A204.1 (cell line): ENCODE data around the gene MCU.

Experiments used
- FAIRE-seq: peaks from 2 replicates; lab custom pipeline; 2012; peaks lifted over from hg19 to GRCh38; lab: Jason Lieb, UNC

Gene MCU

GRCh38 chr10:72808001-72808400 lies 116.1 kb downstream of the MCU start:
- no peak for FAIRE-seq

GRCh38 chr10:72809006-72809405 lies 117.1 kb downstream of the MCU start:
- FAIRE-seq, result no peak

GRCh38 chr10:72810976-72811375 lies 119.0 kb downstream of the MCU start:
- FAIRE-seq, result no peak

- FAIRE-seq, result no peak
These were observed 120.4 kb downstream of the MCU start for GRCh38 chr10:72812415-72812752.

GRCh38 chr10:72812753-72813430 lies 120.9 kb downstream of the MCU start:
- no peak for FAIRE-seq

- no peak for FAIRE-seq
These were observed 122.3 kb downstream of the MCU start for GRCh38 chr10:72814099-72814790.

GRCh38 chr10:72816565-72816964 lies 124.6 kb downstream of the MCU start:
- FAIRE-seq, result no peak

- FAIRE-seq, result no peak
These were observed 126.1 kb downstream of the MCU start for GRCh38 chr10:72818076-72818475.

GRCh38 chr10:72819053-72819452 lies 127.1 kb downstream of the MCU start:
- FAIRE-seq, result no peak

- FAIRE-seq, result no peak
These were observed 129.7 kb downstream of the MCU start for GRCh38 chr10:72821606-72822005.

GRCh38 chr10:72822342-72822986 lies 130.5 kb downstream of the MCU start:
- FAIRE-seq, result no peak

GRCh38 chr10:72825163-72825562 lies 133.2 kb downstream of the MCU start:
- no peak for FAIRE-seq

GRCh38 chr10:72826346-72826745 lies 134.4 kb downstream of the MCU start:
- no peak for FAIRE-seq

- FAIRE-seq, result no peak
These were observed 136.4 kb downstream of the MCU start for GRCh38 chr10:72828294-72828693.

GRCh38 chr10:72830625-72831024 lies 138.7 kb downstream of the MCU start:
- no peak for FAIRE-seq

- FAIRE-seq, result no peak
These were observed 139.9 kb downstream of the MCU start for GRCh38 chr10:72831696-72832409.

- FAIRE-seq, result no peak
These were observed 140.8 kb downstream of the MCU start for GRCh38 chr10:72832701-72833100.

- FAIRE-seq, result peak; percentile 97
These were observed 142.4 kb downstream of the MCU start for GRCh38 chr10:72834183-72834825.

- no peak for FAIRE-seq
These were observed 148.4 kb downstream of the MCU start for GRCh38 chr10:72840319-72840718.

- no peak for FAIRE-seq
These were observed 149.5 kb downstream of the MCU start for GRCh38 chr10:72841487-72841886.

GRCh38 chr10:72842164-72842563 lies 150.2 kb downstream of the MCU start:
- no peak for FAIRE-seq

GRCh38 chr10:72846238-72846637 lies 154.3 kb downstream of the MCU start:
- no peak for FAIRE-seq

- FAIRE-seq, result no peak
These were observed 155.7 kb downstream of the MCU start for GRCh38 chr10:72847681-72848080.
